GM21447 (cell line): ENCODE measurements around the gene FHIT.
A peak's percentile ranks its signal among the peaks of the same experiment; 100 is the strongest.

Experiments
- ATAC-seq: cut with Tn5 transposase; IDR thresholded peaks from one replicate; pipeline ENCODE4 v1.9.1; 2021; ENCODE audit not compliant: unreplicated experiment

FHIT gene

GRCh38 chr3:59877263-59878037, 1373.8 kb downstream of the FHIT start:
- ATAC-seq, result no peak

- no peak for ATAC-seq
Measured at GRCh38 chr3:59876533-59877062, 1374.7 kb downstream of the FHIT start.

- no peak for ATAC-seq
Measured at GRCh38 chr3:59873576-59874230, 1377.5 kb downstream of the FHIT start.

- no peak for ATAC-seq
Measured at GRCh38 chr3:59872128-59872527, 1379.1 kb downstream of the FHIT start.

GRCh38 chr3:59867185-59868002, 1383.9 kb downstream of the FHIT start:
- no peak for ATAC-seq

GRCh38 chr3:59866076-59866475, 1385.2 kb downstream of the FHIT start:
- ATAC-seq, result no peak

- ATAC-seq, result no peak
Measured at GRCh38 chr3:59865351-59865750, 1385.9 kb downstream of the FHIT start.

GRCh38 chr3:59862686-59863085, 1388.6 kb downstream of the FHIT start:
- no peak for ATAC-seq

- ATAC-seq, result peak; percentile 99
Measured at GRCh38 chr3:59857589-59858346, 1393.5 kb downstream of the FHIT start.

GRCh38 chr3:59856934-59857460, 1394.3 kb downstream of the FHIT start:
- no peak for ATAC-seq

- ATAC-seq, result no peak
Measured at GRCh38 chr3:59854061-59854709, 1397.1 kb downstream of the FHIT start.

- ATAC-seq, result no peak
Measured at GRCh38 chr3:59850417-59850816, 1400.8 kb downstream of the FHIT start.

- no peak for ATAC-seq
Measured at GRCh38 chr3:59845386-59845785, 1405.9 kb downstream of the FHIT start.

- ATAC-seq, result no peak
Measured at GRCh38 chr3:59843821-59844220, 1407.4 kb downstream of the FHIT start.

GRCh38 chr3:59839810-59840515, 1411.3 kb downstream of the FHIT start:
- peak; percentile 94 for ATAC-seq

- peak; percentile 21 for ATAC-seq
Measured at GRCh38 chr3:59839283-59839682, 1412.0 kb downstream of the FHIT start.

- no peak for ATAC-seq
Measured at GRCh38 chr3:59836531-59836930, 1414.7 kb downstream of the FHIT start.

- ATAC-seq, result no peak
Measured at GRCh38 chr3:59832702-59833101, 1418.5 kb downstream of the FHIT start.

GRCh38 chr3:59832241-59832640, 1419.0 kb downstream of the FHIT start:
- no peak for ATAC-seq
